GM12878 (cell line): Measurements from ENCODE around the gene CROCC. TPM values are rescaled to one million over a fixed set of nuclear protein-coding genes. Genes with fewer than 3 reads are reported as not detected.

Experiments
- ATAC-seq: fragments of 200-7000 bp; cut with Tn5 transposase; 3 replicates; pipeline ENCODE4 v1.9.1; 2020; ENCODE audit warnings: mild to moderate bottlenecking, moderate library complexity
- BruUV-seq: library from RNA; stranded (reverse); fragments of 400-500 nt; replicated peaks from 2 replicates; lab custom pipeline; 2021; lab: Mats Ljungman, UMichigan
- CTCF ChIA-PET: fragments of 300-600 bp; sonication (Branson Sonifier 250); formaldehyde crosslinking; extraction: SDS; loops from one replicate; lab custom pipeline; 2021; ENCODE audit warnings: inconsistent platforms; lab: Yijun Ruan, JAX
- POLR2A ChIA-PET: fragments of 350-600 bp; formaldehyde crosslinking; extraction: SDS; loops from one replicate; lab custom pipeline; 2021; ENCODE audit warnings: inconsistent platforms; lab: Charles Lee
- RAD21 ChIA-PET: fragments of 300-600 bp; sonication (Branson Sonifier 250); formaldehyde crosslinking; loops from one replicate; lab custom pipeline; 2023; ENCODE audit warnings: antibody characterized with exemption; ENCODE audit not compliant: unreplicated experiment; lab: Charles Lee
- SMC1A ChIA-PET: fragments of 300-600 bp; sonication (Branson Sonifier 250); formaldehyde crosslinking; loops from one replicate; lab custom pipeline; 2023; ENCODE audit not compliant: unreplicated experiment, uncharacterized antibody; lab: Charles Lee
- DNase-seq: peaks from one replicate; pipeline ENCODE4 v3.0.0-alpha.2; 2011; ENCODE audit warnings: low read depth, low spot score
- FAIRE-seq: peaks from 3 replicates; lab custom pipeline; 2011; peaks lifted over from hg19 to GRCh38; lab: Jason Lieb, UNC
- H2AFZ ChIP-seq: 2 replicates; pipeline ENCODE4 v1.6.0; 2011; ENCODE audit warnings: low read depth, low read length, control low read depth; ENCODE audit not compliant: control insufficient read depth
- H3K27ac ChIP-seq: 2 replicates; pipeline ENCODE4 v1.5.1; 2011; ENCODE audit warnings: control low read depth; ENCODE audit not compliant: control insufficient read depth, insufficient read depth
- H3K27me3 ChIP-seq, 2 experiments: replicated peaks in 1 of 2; 2 replicates each; pipeline versions ENCODE4 v1.6.0 to v1.6.1; 2011; ENCODE audit warnings: low read length in 1 of 2; ENCODE audit not compliant: control insufficient read depth in 2 of 2, insufficient read depth in 2 of 2
- H3K36me3 ChIP-seq, 2 experiments: 2 replicates each; pipeline ENCODE4 v1.5.1; 2011; ENCODE audit warnings: low read length in 1 of 2; ENCODE audit not compliant: control insufficient read depth in 2 of 2, insufficient read depth in 2 of 2
- H3K4me1 ChIP-seq: 2 replicates; pipeline ENCODE4 v1.6.1; 2011; ENCODE audit warnings: mild to moderate bottlenecking, low read length, moderate library complexity, mixed read lengths; ENCODE audit not compliant: control insufficient read depth, insufficient read depth
- H3K4me2 ChIP-seq: 2 replicates; pipeline ENCODE4 v1.6.0; 2011; ENCODE audit warnings: control low read depth; ENCODE audit not compliant: control insufficient read depth, insufficient read depth
- H3K4me3 ChIP-seq: fragments of 200-600 bp; sonication (generic); 2 replicates; pipeline ENCODE4 v1.5.1; 2016
- H3K79me2 ChIP-seq: 2 replicates; pipeline ENCODE4 v1.6.0; 2011; ENCODE audit warnings: low read length; ENCODE audit not compliant: control insufficient read depth, insufficient read depth
- H3K9ac ChIP-seq: 2 replicates; pipeline ENCODE4 v1.8.0; 2011; ENCODE audit warnings: low read length, control low read depth, mixed read lengths; ENCODE audit not compliant: control insufficient read depth, insufficient read depth
- H3K9me3 ChIP-seq: replicated peaks from 3 replicates; pipeline ENCODE4 v1.5.1; 2011; ENCODE audit warnings: mild to moderate bottlenecking, low read length; ENCODE audit not compliant: control insufficient read depth, insufficient read depth
- H4K20me1 ChIP-seq: 2 replicates; pipeline ENCODE4 v1.6.0; 2011; ENCODE audit not compliant: control insufficient read depth, insufficient read depth
- ATF3 ChIP-seq: IDR thresholded peaks from 2 replicates; pipeline ENCODE4 v1.6.1; 2011; ENCODE audit warnings: low read depth, mild to moderate bottlenecking, low read length, moderate library complexity, borderline replicate concordance; ENCODE audit errors: extremely low read depth
- BHLHE40 ChIP-seq, 2 experiments: fragments of 450-650 bp in 1 of 2; IDR thresholded peaks; 2 replicates each; pipeline ENCODE4 v1.6.1; 2011 to 2017; ENCODE audit warnings: low read depth in 2 of 2, borderline replicate concordance in 1 of 2, improper control_type of control experiment in 1 of 2, low read length in 1 of 2, mild to moderate bottlenecking in 1 of 2
- HCFC1 ChIP-seq: fragments of 150-350 bp; IDR thresholded peaks from 2 replicates; pipeline ENCODE4 v1.6.1; 2014; ENCODE audit warnings: low read length
- MTA3 ChIP-seq: IDR thresholded peaks from 2 replicates; pipeline ENCODE4 v1.6.1; 2012; ENCODE audit warnings: low read length, inconsistent platforms, borderline replicate concordance
- NFYA ChIP-seq: IDR thresholded peaks from 2 replicates; pipeline ENCODE4 v1.6.1; 2011; ENCODE audit warnings: low read depth, mild to moderate bottlenecking, low read length, improper control_type of control experiment, borderline replicate concordance
- PML ChIP-seq: IDR thresholded peaks from 2 replicates; pipeline ENCODE4 v1.6.1; 2012; ENCODE audit warnings: low read length, inconsistent platforms
- RELA ChIP-seq: fragments of 450-650 bp; IDR thresholded peaks from 2 replicates; pipeline ENCODE4 v1.8.0; 2014; ENCODE audit warnings: borderline replicate concordance; ENCODE audit not compliant: partially characterized antibody
- RELB ChIP-seq: fragments of 450-650 bp; IDR thresholded peaks from 2 replicates; pipeline ENCODE4 v1.6.1; 2017; ENCODE audit warnings: low read depth, mild to moderate bottlenecking, moderate library complexity
- SMARCA5 ChIP-seq: fragments of 450-650 bp; IDR thresholded peaks from 2 replicates; pipeline ENCODE4 v1.6.1; 2017; ENCODE audit warnings: mild to moderate bottlenecking
- SMC3 ChIP-seq: IDR thresholded peaks from 2 replicates; pipeline ENCODE4 v1.6.1; 2011; ENCODE audit warnings: low read length, improper control_type of control experiment, borderline replicate concordance
- STAT3 ChIP-seq: IDR thresholded peaks from 2 replicates; pipeline ENCODE4 v1.6.1; 2011; ENCODE audit warnings: low read depth, low read length, improper control_type of control experiment
- WGBS: methylation state at CpG from one replicate; pipeline ENCODE4 v1.1.6; 2016; ENCODE audit warnings: low lambda C conversion rate; ENCODE audit not compliant: insufficient replicate concordance, insufficient coverage; ENCODE audit errors: missing lambda C conversion rate; 5-methylcytosine and 5-hydroxymethylcytosine counted together
- in situ Hi-C: fragments of 300-500 bp; cut with MboI; formaldehyde crosslinking; loops from 9 replicates; pipeline ENCODE4 v1.14.3; 2018; ENCODE audit warnings: mixed read lengths
- intact Hi-C: fragments of 100-400 bp; cut with micrococcal nuclease; formaldehyde crosslinking; loops from one replicate; pipeline ENCODE4 v1.14.2; 2022; ENCODE audit not compliant: unreplicated experiment
- polyA plus RNA-seq, 11 experiments: library from polyadenylated mRNA; depleted of rRNA in 4 of 11; unstranded in 6 of 11; stranded (reverse) in 5 of 11; fragments of >200 nt; fragmentation: Nextera tagmentation in 4 of 11; fragmentation: Illumina TruSeq in 1 of 11; extraction: Ambion mirVana in 4 of 11; extraction: Trizol in 1 of 11; gene quantifications; 1 replicate in 1 of 11; 2 replicates in 10 of 11; pipeline versions ENCODE4 v1.2.1 to v1.2.3, GENCODE V29; 2011 to 2016; ENCODE audit warnings: inconsistent platforms in 2 of 11, missing spikeins in 2 of 11, low read depth in 1 of 11
- total RNA-seq, 4 experiments: library from RNA; depleted of rRNA in 3 of 4; stranded (reverse); fragments of >200 nt in 3 of 4; fragmentation: Illumina TruSeq in 1 of 4; extraction: Trizol in 1 of 4; gene quantifications; 2 replicates each; pipeline versions ENCODE4 v1.2.1 to v1.2.3, GENCODE V29; 2013 to 2021
- TF ChIP-seq, protein P1 (sequence below), 3 experiments: IDR thresholded peaks in 2 of 3; conservative IDR thresholded peaks in 1 of 3; 2 replicates each; pipeline ENCODE4 v1.5.1; 2011; ENCODE audit warnings: low read depth in 3 of 3, low read length in 3 of 3, mild to moderate bottlenecking in 3 of 3, control low read depth in 2 of 3, moderate library complexity in 2 of 3, inconsistent platforms in 1 of 3, mixed read lengths in 1 of 3; ENCODE audit not compliant: control insufficient read depth in 2 of 3, insufficient read depth in 1 of 3; ENCODE audit errors: extremely low read depth in 1 of 3
- TF ChIP-seq, protein P2 (sequence below): fragments of 450-650 bp; formaldehyde crosslinking; IDR thresholded peaks from 2 replicates; pipeline ENCODE4 v1.5.0; 2022; ENCODE audit warnings: mild to moderate bottlenecking, missing genetic modification characterization
- TF ChIP-seq, protein P3 (sequence below): fragments of 450-650 bp; IDR thresholded peaks from 2 replicates; pipeline ENCODE4 v1.6.1; 2017; ENCODE audit warnings: antibody characterized with exemption, mild to moderate bottlenecking, moderate library complexity

Gene CROCC
- total and polyA plus RNA-seq, 10 of the 15 experiments (the other 5 are each of a cell fraction or from before 2014, with no cell fraction given): 0.04 to 5.5 (median 2.3) TPM

DNA sequence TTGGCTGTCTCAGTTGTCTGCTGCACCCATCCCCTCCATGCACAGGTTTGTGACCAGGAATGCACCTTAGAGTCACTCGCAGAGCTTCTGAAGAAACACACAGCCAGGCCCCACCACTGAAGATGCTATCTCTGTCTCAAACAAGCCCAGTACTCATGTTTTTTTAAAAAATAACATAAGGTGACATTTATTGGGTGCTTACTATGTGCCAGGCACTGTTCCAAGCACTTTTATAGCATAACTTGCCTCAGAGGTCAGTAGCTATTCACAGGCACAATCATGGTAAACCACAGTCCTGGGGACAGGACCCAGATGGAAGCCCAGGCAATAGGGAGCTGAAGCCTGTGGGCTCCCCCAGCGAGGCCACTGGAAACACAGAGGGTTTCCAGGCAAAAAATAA lies 98.8 kb downstream of the CROCC start:
- Histone ChIP-seq H3K4me2 (no peak overlapping the region), H3K36me3 (peaks cover 24 to 42% of the 10 kb centered on the region in 2 experiments), H3K27me3 (no peaks in the 10 kb centered on the region), H3K9ac (no peak overlapping the region), H4K20me1 (no peaks in the 10 kb centered on the region), H3K4me1 (peaks cover 34% of the 10 kb centered on the region), H3K9me3 (no peaks in the 10 kb centered on the region), H3K27ac (no peak overlapping the region), H3K4me3 (no peak overlapping the region), H2AFZ (no peak overlapping the region), H3K79me2 (no peaks in the 10 kb centered on the region)
- ATAC-seq (no peak), FAIRE-seq (no peak), DNase-seq (no peak)
- no TSS peak for BruUV-seq
- CTCF ChIA-PET: interaction anchor here (1.3 kb wide), 1 partner anchor 21 kb away, joined by 3 read pairs; no protein-coding TSS in a partner anchor
- intact Hi-C loops: no loop called here
- RAD21 ChIA-PET: no interaction called here
- POLR2A ChIA-PET: no interaction called here
- SMC1A ChIA-PET: no interaction called here
- in situ Hi-C loops: no loop called here
- 94% methylated on average over 2 of the region's 2 CpGs for WGBS
- TF ChIP-seq, protein P1, sequence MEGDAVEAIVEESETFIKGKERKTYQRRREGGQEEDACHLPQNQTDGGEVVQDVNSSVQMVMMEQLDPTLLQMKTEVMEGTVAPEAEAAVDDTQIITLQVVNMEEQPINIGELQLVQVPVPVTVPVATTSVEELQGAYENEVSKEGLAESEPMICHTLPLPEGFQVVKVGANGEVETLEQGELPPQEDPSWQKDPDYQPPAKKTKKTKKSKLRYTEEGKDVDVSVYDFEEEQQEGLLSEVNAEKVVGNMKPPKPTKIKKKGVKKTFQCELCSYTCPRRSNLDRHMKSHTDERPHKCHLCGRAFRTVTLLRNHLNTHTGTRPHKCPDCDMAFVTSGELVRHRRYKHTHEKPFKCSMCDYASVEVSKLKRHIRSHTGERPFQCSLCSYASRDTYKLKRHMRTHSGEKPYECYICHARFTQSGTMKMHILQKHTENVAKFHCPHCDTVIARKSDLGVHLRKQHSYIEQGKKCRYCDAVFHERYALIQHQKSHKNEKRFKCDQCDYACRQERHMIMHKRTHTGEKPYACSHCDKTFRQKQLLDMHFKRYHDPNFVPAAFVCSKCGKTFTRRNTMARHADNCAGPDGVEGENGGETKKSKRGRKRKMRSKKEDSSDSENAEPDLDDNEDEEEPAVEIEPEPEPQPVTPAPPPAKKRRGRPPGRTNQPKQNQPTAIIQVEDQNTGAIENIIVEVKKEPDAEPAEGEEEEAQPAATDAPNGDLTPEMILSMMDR (IDR thresholded peaks at IDR 0.05 in 2 of 3, conservative IDR thresholded peaks at IDR 0.05 in 1 of 3; ENCODE audit: control insufficient read depth in 2 of 3, extremely low read depth in 1 of 3, insufficient read depth in 1 of 3, low read depth in 3 of 3, low read length in 3 of 3): no peak
- TF ChIP-seq NFYA (no peak), HCFC1 (no peak), STAT3 (no peak), RELA (no peak), ATF3 (no peak), SMARCA5 (no peak), RELB (no peak), BHLHE40 (IDR thresholded peaks at IDR 0.05; ENCODE audit: borderline replicate concordance in 1 of 2, low read depth in 2 of 2, low read length in 1 of 2) (no peak), PML (no peak), MTA3 (no peak), SMC3 (no peak)
- TF ChIP-seq, protein P2, sequence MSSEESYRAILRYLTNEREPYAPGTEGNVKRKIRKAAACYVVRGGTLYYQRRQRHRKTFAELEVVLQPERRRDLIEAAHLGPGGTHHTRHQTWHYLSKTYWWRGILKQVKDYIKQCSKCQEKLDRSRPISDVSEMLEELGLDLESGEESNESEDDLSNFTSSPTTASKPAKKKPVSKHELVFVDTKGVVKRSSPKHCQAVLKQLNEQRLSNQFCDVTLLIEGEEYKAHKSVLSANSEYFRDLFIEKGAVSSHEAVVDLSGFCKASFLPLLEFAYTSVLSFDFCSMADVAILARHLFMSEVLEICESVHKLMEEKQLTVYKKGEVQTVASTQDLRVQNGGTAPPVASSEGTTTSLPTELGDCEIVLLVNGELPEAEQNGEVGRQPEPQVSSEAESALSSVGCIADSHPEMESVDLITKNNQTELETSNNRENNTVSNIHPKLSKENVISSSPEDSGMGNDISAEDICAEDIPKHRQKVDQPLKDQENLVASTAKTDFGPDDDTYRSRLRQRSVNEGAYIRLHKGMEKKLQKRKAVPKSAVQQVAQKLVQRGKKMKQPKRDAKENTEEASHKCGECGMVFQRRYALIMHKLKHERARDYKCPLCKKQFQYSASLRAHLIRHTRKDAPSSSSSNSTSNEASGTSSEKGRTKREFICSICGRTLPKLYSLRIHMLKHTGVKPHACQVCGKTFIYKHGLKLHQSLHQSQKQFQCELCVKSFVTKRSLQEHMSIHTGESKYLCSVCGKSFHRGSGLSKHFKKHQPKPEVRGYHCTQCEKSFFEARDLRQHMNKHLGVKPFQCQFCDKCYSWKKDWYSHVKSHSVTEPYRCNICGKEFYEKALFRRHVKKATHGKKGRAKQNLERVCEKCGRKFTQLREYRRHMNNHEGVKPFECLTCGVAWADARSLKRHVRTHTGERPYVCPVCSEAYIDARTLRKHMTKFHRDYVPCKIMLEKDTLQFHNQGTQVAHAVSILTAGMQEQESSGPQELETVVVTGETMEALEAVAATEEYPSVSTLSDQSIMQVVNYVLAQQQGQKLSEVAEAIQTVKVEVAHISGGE (CRISPR knock-in tag): no peak
- TF ChIP-seq, protein P3, sequence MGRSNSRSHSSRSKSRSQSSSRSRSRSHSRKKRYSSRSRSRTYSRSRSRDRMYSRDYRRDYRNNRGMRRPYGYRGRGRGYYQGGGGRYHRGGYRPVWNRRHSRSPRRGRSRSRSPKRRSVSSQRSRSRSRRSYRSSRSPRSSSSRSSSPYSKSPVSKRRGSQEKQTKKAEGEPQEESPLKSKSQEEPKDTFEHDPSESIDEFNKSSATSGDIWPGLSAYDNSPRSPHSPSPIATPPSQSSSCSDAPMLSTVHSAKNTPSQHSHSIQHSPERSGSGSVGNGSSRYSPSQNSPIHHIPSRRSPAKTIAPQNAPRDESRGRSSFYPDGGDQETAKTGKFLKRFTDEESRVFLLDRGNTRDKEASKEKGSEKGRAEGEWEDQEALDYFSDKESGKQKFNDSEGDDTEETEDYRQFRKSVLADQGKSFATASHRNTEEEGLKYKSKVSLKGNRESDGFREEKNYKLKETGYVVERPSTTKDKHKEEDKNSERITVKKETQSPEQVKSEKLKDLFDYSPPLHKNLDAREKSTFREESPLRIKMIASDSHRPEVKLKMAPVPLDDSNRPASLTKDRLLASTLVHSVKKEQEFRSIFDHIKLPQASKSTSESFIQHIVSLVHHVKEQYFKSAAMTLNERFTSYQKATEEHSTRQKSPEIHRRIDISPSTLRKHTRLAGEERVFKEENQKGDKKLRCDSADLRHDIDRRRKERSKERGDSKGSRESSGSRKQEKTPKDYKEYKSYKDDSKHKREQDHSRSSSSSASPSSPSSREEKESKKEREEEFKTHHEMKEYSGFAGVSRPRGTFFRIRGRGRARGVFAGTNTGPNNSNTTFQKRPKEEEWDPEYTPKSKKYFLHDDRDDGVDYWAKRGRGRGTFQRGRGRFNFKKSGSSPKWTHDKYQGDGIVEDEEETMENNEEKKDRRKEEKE: no peak
